HG03354 (cell line): ENCODE results near the gene ZKSCAN4.
A peak's percentile ranks its signal among the peaks of the same experiment; 100 is the strongest.

Experiments used
- ATAC-seq: cut with Tn5 transposase; IDR thresholded peaks from one replicate; pipeline ENCODE4 v1.9.1; 2021; ENCODE audit warnings: mild to moderate bottlenecking; ENCODE audit not compliant: unreplicated experiment, poor library complexity, severe bottlenecking

The ZKSCAN4 gene

DNA sequence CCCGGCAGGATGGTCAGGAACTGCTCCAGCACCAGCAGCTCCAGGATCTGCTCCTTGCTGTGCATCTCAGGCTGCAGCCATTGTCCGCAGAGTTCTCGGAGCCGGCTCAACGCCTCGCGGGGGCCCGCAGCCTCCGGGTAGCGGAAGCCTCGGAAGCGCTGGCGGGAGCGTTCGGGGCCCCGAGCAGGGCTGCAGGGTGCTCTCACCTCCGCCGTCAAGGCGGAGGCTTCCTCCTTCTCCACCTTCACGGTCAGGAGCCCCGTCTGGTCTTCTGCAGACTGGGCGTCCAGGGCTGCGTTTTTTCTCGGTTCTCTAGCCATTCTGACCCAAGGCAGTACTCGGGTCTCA lies 434 bp downstream of the ZKSCAN4 start:
- ATAC-seq, result peak; percentile 64

DNA sequence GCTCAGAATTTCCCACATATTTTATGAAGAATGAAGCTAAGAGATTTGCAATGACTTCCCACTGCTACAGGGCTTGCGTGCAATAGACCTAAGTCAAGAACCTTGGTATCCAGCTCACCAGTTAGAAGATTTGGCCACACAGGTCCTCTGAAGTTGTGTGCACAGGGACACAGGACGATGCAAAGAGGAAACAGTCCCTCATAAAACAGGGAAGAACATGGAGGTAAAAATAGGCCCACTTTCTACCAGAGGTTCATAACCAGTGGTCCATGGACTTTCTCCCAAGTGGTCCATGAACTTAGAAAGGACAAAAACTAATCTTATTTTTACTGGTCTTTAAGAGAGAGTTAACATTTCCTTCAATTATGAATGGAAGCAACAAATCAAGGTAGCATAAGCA lies 1.3 kb downstream of the ZKSCAN4 start:
- ATAC-seq, result no peak

- no peak for ATAC-seq
These were observed 3.2 kb downstream of the ZKSCAN4 start for GRCh38 chr6:28248916-28249315.

- ATAC-seq, result no peak
These were observed 6.7 kb downstream of the ZKSCAN4 start for GRCh38 chr6:28245206-28245941.

DNA sequence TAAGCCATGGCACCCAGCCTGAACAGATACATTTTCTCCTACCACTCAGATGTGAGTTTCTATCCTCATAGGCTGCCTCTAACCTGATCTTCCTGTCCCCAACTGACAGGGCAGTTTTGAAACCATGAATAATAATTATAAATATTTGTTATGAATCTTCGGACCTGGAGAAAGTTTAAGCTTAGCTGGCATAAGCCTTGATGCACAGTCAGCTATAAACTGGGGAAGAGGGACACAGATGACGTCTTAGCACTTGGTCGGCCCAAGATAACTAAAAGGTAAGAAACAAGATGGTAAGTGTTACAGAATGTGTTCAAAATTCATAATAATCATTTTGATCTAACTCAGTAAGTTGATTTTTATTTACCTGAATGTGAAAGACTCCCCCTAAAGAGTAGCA lies 8.1 kb downstream of the ZKSCAN4 start:
- no peak for ATAC-seq

GRCh38 chr6:28240471-28240870 lies 11.6 kb downstream of the ZKSCAN4 start:
- ATAC-seq, result no peak

- peak; percentile 70 for ATAC-seq
These were observed 12.4 kb downstream of the ZKSCAN4 start for GRCh38 chr6:28239636-28240035.

DNA sequence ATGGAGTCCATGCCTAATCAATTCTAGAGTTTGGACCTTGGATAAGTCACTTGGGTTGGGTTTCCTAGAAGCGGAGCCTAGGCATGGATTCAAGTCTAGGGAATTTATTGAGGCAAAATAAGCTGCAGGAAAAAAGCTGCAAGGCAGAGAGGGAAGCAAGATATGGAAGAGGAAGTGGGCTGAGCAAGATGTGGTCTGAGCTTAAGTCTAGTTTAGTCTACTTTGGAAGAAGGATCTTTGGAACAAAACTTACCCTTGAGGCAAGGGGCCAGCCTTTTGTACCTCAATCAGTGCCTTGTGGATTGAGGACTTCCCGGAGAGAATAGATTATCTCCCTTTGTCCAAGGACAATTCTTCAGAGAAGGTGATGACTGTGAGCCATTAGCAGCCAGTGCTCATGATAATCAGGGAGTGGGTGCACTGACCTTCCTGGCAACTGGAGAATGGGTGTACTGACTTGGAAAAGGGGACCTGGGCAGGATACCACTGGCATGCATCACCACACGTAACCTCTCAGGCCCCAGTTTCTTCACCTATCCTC lies 16.1 kb downstream of the ZKSCAN4 start:
- no peak for ATAC-seq

GRCh38 chr6:28232785-28233184 lies 19.3 kb downstream of the ZKSCAN4 start:
- ATAC-seq, result no peak

- no peak for ATAC-seq
These were observed 25.6 kb downstream of the ZKSCAN4 start for GRCh38 chr6:28226460-28226859.

- ATAC-seq, result peak; percentile 89
These were observed 26.8 kb downstream of the ZKSCAN4 start, which contains the start of gene ZSCAN9 for GRCh38 chr6:28225056-28225834. ZSCAN9 (plus strand) TSS chr6:28225275; CDS start chr6:28227085, 1,810 bp downstream.

DNA sequence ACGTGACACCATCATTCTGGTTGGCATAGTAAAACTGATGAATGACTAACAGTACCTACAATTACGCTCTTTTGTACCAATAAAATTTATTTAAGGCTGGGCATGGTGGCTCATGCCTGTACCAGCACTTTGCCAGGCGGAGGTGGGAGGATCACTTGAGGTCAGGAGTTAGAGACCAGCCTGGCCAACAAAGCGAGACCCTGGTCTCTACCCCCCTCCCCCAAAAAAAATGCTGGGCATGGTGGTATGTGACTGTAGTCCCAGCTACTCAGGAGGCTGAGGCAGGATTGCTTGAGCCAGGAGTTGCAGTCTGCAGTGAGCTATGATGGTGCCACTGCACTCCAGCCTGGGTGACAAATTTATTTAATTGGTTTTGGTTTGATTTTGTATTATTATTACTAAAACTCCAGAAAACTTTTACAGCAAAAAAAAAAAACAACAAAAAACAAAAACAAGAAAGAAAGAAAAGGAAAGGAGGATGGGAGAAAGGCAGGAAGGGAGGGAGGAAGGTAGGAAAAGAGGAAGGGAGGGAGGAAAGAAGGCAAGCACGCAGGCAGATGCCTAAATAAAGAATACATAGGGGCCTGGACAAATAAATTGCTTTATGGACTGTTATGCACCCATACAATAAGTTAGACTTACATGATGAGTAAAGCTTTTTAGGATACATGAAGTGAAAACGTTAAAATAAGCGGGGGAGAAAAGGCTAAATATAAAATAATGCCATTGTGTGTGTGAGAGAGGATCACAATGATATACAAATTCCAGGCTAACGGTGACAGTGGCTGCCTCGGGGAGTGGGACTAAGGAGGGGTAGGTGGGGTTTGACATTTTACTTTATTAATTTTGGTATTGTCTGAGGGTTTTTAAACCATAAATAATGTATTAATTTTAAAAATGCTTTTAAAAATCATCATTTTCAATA lies 27.7 kb downstream of the ZKSCAN4 start:
- no peak for ATAC-seq

DNA sequence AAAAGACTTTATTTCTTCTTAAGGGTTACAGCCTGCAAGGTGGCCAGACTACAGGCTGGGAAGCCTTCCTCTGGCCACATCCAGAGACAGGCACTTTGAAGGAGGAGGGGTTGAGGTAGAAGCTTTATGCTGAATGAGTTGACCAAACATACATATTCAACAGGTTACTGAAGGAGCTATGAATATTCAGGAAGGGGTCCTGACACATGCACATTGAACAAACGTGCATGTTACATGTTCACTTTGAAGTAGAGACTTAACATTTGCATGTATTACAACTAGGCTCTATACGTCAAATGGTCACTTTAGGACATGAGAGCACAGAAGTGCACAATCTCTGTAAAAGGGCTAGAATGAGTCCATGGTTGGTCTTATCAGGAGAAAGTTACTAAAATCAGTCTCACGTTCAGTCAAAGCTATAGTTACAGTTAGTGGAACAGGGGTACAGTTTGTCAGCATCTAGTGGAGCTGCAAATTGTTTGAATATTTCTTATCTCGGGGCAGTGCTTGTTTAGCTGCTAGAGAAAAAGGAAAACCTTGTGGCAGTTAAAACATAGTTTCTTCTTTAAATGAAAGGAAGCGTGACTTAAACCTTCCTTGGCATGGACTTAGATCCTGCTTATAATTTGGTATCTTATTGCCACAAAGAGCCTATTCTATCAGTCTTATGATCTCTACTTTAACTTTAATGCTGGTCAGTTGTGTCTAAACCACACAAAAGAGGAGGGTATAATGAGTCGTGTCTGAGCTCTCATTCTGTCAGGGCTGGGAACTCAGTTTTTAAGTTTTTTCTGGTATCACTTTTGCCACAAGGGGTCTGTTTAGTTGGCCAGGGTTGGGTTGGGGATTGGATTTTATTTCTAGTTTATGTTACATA lies 31.6 kb downstream of the ZKSCAN4 start:
- ATAC-seq, result no peak

GRCh38 chr6:28218312-28219248 lies 33.5 kb downstream of the ZKSCAN4 start:
- ATAC-seq, result no peak

DNA sequence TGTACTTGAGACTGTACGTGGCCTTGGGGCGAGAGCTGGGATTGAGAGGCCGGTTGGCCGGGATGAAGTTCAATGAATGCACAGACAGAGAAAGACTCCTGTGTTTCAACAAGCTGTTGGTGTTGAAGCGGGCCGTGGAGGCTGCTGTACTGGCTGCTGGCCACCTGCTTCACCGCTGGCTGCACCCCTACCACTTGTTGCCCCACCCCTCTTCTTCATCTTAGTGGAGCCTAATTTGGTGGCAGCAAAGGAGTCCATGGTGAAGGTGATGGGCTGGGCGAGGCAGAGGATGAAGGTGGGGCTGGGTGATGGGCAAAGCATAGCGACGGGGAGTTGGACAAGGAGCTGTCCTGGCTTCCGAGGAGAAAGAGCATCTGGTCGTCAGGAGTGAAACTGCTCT lies 34.2 kb downstream of the ZKSCAN4 start:
- ATAC-seq, result no peak

DNA sequence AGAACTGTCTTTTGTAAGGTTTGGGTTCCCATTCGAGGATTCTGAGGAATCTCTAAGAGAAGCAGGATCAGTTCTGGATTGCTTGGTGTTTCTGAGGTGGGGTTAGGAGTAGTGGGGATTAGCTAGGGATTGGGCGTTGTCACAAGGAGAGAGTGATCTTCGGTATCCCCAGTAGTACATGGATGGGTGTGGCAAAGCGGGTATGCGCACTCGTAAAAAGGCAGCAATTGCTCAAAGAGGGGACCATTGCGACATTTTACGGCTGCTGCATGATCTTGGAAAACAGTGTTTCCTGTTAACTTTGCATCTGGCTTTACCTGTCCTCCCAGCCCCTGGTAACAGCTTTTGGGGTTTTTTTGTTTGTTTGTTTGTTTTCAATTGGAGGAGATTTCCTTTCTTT lies 36.6 kb downstream of the ZKSCAN4 start:
- no peak for ATAC-seq

- ATAC-seq, result no peak
These were observed 38.9 kb downstream of the ZKSCAN4 start for GRCh38 chr6:28213213-28213523.

DNA sequence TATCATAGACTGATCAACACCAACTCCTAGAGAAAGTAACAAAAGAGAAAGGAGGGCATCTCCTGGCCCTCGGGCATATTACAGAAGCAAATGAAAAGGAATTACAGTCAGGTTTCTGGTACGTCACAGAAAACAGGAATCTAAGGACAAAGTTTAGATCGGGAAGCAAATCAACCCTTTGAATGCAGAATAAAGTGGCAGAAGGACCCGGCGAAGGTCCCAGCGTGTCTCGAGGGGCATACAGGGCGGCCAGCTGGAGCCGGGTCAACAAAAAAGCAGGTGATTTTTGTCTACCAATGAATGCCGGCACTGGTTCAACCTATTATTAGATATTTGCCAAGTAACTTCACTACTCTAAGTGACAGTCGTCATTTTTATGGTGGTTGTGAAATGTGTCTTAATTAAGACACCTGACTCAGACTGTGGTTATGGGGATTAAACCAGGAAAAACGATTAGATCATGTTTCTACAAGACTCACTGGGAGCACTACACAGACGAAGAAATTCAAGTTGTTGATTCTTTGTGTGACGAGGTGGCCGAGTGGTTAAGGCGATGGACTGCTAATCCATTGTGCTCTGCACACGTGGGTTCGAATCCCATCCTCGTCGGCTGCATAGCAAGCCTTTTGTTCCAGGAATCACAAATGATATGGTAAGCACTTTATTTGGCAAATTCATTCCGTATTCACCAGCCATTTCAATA lies 39.4 kb downstream of the ZKSCAN4 start:
- peak; percentile 60 for ATAC-seq
